HG03432 (cell line): ENCODE measurements around the gene LUZP1.

ENCODE experiments used
- ATAC-seq: cut with Tn5 transposase; IDR thresholded peaks from one replicate; pipeline ENCODE4 v1.9.1; 2021; ENCODE audit warnings: mild to moderate bottlenecking, moderate library complexity; ENCODE audit not compliant: unreplicated experiment

The LUZP1 gene

GRCh38 chr1:23088027-23088426, 80.6 kb downstream of the LUZP1 start:
- ATAC-seq: no peak

- ATAC-seq: no peak
These were observed 83.0 kb downstream of the LUZP1 start for GRCh38 chr1:23085696-23086095.

- no peak for ATAC-seq
These were observed 83.8 kb downstream of the LUZP1 start for GRCh38 chr1:23084880-23085279.

- no peak for ATAC-seq
These were observed 84.8 kb downstream of the LUZP1 start for GRCh38 chr1:23083714-23084480.

- no peak for ATAC-seq
These were observed 87.3 kb downstream of the LUZP1 start for GRCh38 chr1:23081376-23081775.

- no peak for ATAC-seq
These were observed 87.8 kb downstream of the LUZP1 start for GRCh38 chr1:23080885-23081284.

- no peak for ATAC-seq
These were observed 89.6 kb downstream of the LUZP1 start for GRCh38 chr1:23079025-23079424.

- no peak for ATAC-seq
These were observed 94.6 kb downstream of the LUZP1 start for GRCh38 chr1:23074012-23074411.

GRCh38 chr1:23069675-23070074, 99.0 kb downstream of the LUZP1 start:
- no peak for ATAC-seq

GRCh38 chr1:23069149-23069548, 99.5 kb downstream of the LUZP1 start:
- ATAC-seq: no peak

GRCh38 chr1:23066075-23066474, 102.6 kb downstream of the LUZP1 start:
- ATAC-seq: no peak

GRCh38 chr1:23065385-23065784, 103.3 kb downstream of the LUZP1 start:
- ATAC-seq: no peak

GRCh38 chr1:23062271-23062670, 106.4 kb downstream of the LUZP1 start:
- ATAC-seq: no peak

- no peak for ATAC-seq
These were observed 111.4 kb downstream of the LUZP1 start for GRCh38 chr1:23057301-23057700.

- no peak for ATAC-seq
These were observed 117.3 kb downstream of the LUZP1 start for GRCh38 chr1:23051290-23051909.

GRCh38 chr1:23050201-23050600, 118.5 kb downstream of the LUZP1 start:
- no peak for ATAC-seq

GRCh38 chr1:23044035-23044434, 124.6 kb downstream of the LUZP1 start:
- ATAC-seq: no peak

GRCh38 chr1:23040509-23040908, 128.1 kb downstream of the LUZP1 start:
- no peak for ATAC-seq

GRCh38 chr1:23039308-23039826, 129.3 kb downstream of the LUZP1 start:
- no peak for ATAC-seq

- ATAC-seq: no peak
These were observed 131.4 kb downstream of the LUZP1 start for GRCh38 chr1:23037081-23037740.

- no peak for ATAC-seq
These were observed 132.7 kb downstream of the LUZP1 start for GRCh38 chr1:23035823-23036452.
